ENCODE data around the gene COQ3.

DNA sequence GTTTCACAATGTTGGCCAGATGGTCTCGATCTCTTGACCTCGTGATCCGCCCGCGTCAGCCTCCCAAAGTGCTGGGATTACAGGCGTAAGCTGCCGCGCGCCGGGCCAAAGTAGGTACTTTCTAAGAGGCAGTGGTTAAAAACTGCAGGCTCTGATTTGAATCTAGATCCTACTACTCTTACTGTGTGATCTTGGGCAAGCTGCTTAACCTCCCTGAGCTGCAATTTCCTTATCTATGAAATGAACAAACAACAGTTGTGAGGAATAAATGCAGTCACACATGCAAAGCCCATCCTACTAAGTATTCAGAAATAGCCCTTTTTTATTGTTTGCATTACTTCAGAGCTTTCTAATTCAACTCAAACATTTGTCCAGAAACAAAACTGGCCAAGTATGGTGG lies 47.4 kb downstream of the COQ3 start:
- TF ChIP-seq, protein P1, sequence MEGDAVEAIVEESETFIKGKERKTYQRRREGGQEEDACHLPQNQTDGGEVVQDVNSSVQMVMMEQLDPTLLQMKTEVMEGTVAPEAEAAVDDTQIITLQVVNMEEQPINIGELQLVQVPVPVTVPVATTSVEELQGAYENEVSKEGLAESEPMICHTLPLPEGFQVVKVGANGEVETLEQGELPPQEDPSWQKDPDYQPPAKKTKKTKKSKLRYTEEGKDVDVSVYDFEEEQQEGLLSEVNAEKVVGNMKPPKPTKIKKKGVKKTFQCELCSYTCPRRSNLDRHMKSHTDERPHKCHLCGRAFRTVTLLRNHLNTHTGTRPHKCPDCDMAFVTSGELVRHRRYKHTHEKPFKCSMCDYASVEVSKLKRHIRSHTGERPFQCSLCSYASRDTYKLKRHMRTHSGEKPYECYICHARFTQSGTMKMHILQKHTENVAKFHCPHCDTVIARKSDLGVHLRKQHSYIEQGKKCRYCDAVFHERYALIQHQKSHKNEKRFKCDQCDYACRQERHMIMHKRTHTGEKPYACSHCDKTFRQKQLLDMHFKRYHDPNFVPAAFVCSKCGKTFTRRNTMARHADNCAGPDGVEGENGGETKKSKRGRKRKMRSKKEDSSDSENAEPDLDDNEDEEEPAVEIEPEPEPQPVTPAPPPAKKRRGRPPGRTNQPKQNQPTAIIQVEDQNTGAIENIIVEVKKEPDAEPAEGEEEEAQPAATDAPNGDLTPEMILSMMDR (IDR thresholded peaks at IDR 0.05; ENCODE audit: low read length), result no peak
- no peak for TF ChIP-seq EZH2 (IDR thresholded peaks at IDR 0.05; ENCODE audit: borderline replicate concordance, low read length)

All from OCI-LY1 (cell line).